Left ventricle myocardium inferior (tissue), 1 donor: ENCODE measurements around the gene GHRL. TPM values are rescaled to one million over a fixed set of nuclear protein-coding genes. Genes with fewer than 3 reads are reported as not detected.

ENCODE experiments used
- DNase-seq: peaks from one replicate; pipeline ENCODE4 v3.0.0-alpha.2; 2020
- H3K27ac ChIP-seq: fragments of 200-600 bp; replicated peaks from 2 replicates; pipeline ENCODE4 v1.8.0; 2021
- H3K27me3 ChIP-seq: fragments of 200-600 bp; 2 replicates; pipeline ENCODE4 v1.8.0; 2021; ENCODE audit warnings: low read depth
- H3K36me3 ChIP-seq: fragments of 200-600 bp; 2 replicates; pipeline ENCODE4 v1.8.0; 2021
- H3K4me1 ChIP-seq: fragments of 200-600 bp; 2 replicates; pipeline ENCODE4 v1.8.0; 2021
- H3K4me3 ChIP-seq: fragments of 200-600 bp; 2 replicates; pipeline ENCODE4 v1.8.0; 2021; ENCODE audit warnings: mild to moderate bottlenecking, moderate library complexity
- H3K9me3 ChIP-seq: fragments of 200-600 bp; replicated peaks from 2 replicates; pipeline ENCODE4 v1.8.0; 2021
- CTCF ChIP-seq: fragments of 200-600 bp; IDR thresholded peaks from 2 replicates; pipeline ENCODE4 v1.8.0; 2021; ENCODE audit warnings: antibody characterized with exemption, mild to moderate bottlenecking, borderline replicate concordance
- intact Hi-C: fragments of 100-400 bp; cut with micrococcal nuclease; formaldehyde crosslinking; loops from one replicate; pipeline ENCODE4 v1.11.0; 2022
- total RNA-seq: library from RNA; stranded (reverse); fragmentation: NEBNext Ultra II Directional; extraction: Animal tissue kit (Norgen Biotek cat#: 25700); gene quantifications from one replicate; pipeline ENCODE4 v1.2.1, GENCODE V29; 2021
- donor health status: DM: no; HTN: yes; CAD: no; lungs with severe emphysema.

Gene GHRL
- total RNA-seq, 1 donor from 2014 or later, result 0.25 TPM

GRCh38 chr3:10335190-10335738 lies 42.5 kb upstream of the GHRL start:
- DNase-seq, result no peak
- Histone ChIP-seq H3K9me3 (no peaks in the 10 kb centered on the region), H3K4me3 (no peak overlapping the region), H3K27ac (no peak overlapping the region), H3K36me3 (no peaks in the 10 kb centered on the region), H3K4me1 (no peaks in the 10 kb centered on the region), H3K27me3 (peaks cover 29% of the 10 kb centered on the region)
- intact Hi-C loops, result no loop called here
- no peak for TF ChIP-seq CTCF

GRCh38 chr3:10334459-10334858 lies 41.7 kb upstream of the GHRL start:
- no peak overlapping the region for H3K4me3 ChIP-seq
- DNase-seq, result no peak
- no peak overlapping the region for H3K27ac ChIP-seq
- H3K27me3 ChIP-seq, result peaks cover 37% of the 10 kb centered on the region
- H3K9me3 ChIP-seq, result no peaks in the 10 kb centered on the region
- no peak for TF ChIP-seq CTCF
- H3K4me1 ChIP-seq, result no peaks in the 10 kb centered on the region
- H3K36me3 ChIP-seq, result no peaks in the 10 kb centered on the region
- intact Hi-C loops, result no loop called here

GRCh38 chr3:10334042-10334441 lies 41.3 kb upstream of the GHRL start:
- DNase-seq, result peak; percentile 6
- H3K4me1 ChIP-seq, result no peaks in the 10 kb centered on the region
- no peak for TF ChIP-seq CTCF
- H3K36me3 ChIP-seq, result no peaks in the 10 kb centered on the region
- H3K4me3 ChIP-seq, result no peak overlapping the region
- H3K27ac ChIP-seq, result no peak overlapping the region
- intact Hi-C loops, result no loop called here
- no peaks in the 10 kb centered on the region for H3K9me3 ChIP-seq
- H3K27me3 ChIP-seq, result peaks cover 42% of the 10 kb centered on the region

- intact Hi-C loops, result no loop called here
- Histone ChIP-seq H3K4me1 (no peaks in the 10 kb centered on the region), H3K4me3 (no peak overlapping the region), H3K27ac (no peak overlapping the region), H3K9me3 (no peaks in the 10 kb centered on the region), H3K36me3 (no peaks in the 10 kb centered on the region), H3K27me3 (peaks cover 49% of the 10 kb centered on the region)
- TF ChIP-seq CTCF, result no peak
- DNase-seq, result no peak
Measured at GRCh38 chr3:10333349-10333650, 40.6 kb upstream of the GHRL start.

- intact Hi-C loops, result no loop called here
- Histone ChIP-seq H3K27ac (no peak overlapping the region), H3K4me3 (no peak overlapping the region), H3K36me3 (no peaks in the 10 kb centered on the region), H3K9me3 (no peaks in the 10 kb centered on the region), H3K27me3 (peaks cover 53% of the 10 kb centered on the region), H3K4me1 (no peaks in the 10 kb centered on the region)
- TF ChIP-seq CTCF, result no peak
- peak; percentile 8 for DNase-seq
Measured at GRCh38 chr3:10332481-10333348, 40.0 kb upstream of the GHRL start.
